H1 (cell line): ENCODE data around the gene TIGD2. TPM values are rescaled to one million over a fixed set of nuclear protein-coding genes. Genes with fewer than 3 reads are reported as not detected.

ENCODE experiments used
- CTCF ChIA-PET: fragments of 300-600 bp; sonication (Branson Sonifier 250); formaldehyde crosslinking; loops from one replicate; lab custom pipeline; 2021; ENCODE audit not compliant: partially characterized antibody; lab: Charles Lee
- POLR2A ChIA-PET: fragments of 300-600 bp; sonication (Branson Sonifier 250); formaldehyde crosslinking; loops from one replicate; lab custom pipeline; 2021; ENCODE audit warnings: inconsistent platforms; ENCODE audit not compliant: partially characterized antibody; lab: Charles Lee
- DNase-seq, 2 experiments: peaks; one replicate each; pipeline versions ENCODE4 v3.0.0 to v3.0.0-alpha.2; 2010 to 2022; ENCODE audit warnings: low spot score in 2 of 2, low read depth in 1 of 2, mixed read lengths in 1 of 2
- FAIRE-seq: peaks from 2 replicates; lab custom pipeline; 2011; peaks lifted over from hg19 to GRCh38; lab: Jason Lieb, UNC
- H2AFZ ChIP-seq: 2 replicates; pipeline ENCODE4 v1.8.1; 2012; ENCODE audit warnings: low read length, inconsistent platforms
- H2AK5ac ChIP-seq: 2 replicates; pipeline ENCODE4 v1.6.1; 2013; ENCODE audit warnings: low read depth, low read length
- H2BK120ac ChIP-seq: replicated peaks from 2 replicates; pipeline ENCODE3; 2013; ENCODE audit warnings: low read depth, low read length, inconsistent platforms
- H2BK12ac ChIP-seq: 2 replicates; pipeline ENCODE4 v1.6.1; 2013; ENCODE audit warnings: low read depth, low read length
- H2BK15ac ChIP-seq: 2 replicates; pipeline ENCODE4 v1.6.1; 2013; ENCODE audit warnings: low read length
- H2BK20ac ChIP-seq: 2 replicates; pipeline ENCODE4 v1.6.1; 2013; ENCODE audit warnings: low read length
- H2BK5ac ChIP-seq: 2 replicates; pipeline ENCODE4 v1.6.1; 2013; ENCODE audit warnings: low read depth, low read length
- H3K14ac ChIP-seq: 2 replicates; pipeline ENCODE4 v1.6.1; 2013; ENCODE audit warnings: inconsistent platforms; ENCODE audit not compliant: insufficient read length
- H3K18ac ChIP-seq: 2 replicates; pipeline ENCODE4 v1.6.1; 2013; ENCODE audit warnings: low read length; ENCODE audit errors: extremely low read depth
- H3K23ac ChIP-seq: 2 replicates; pipeline ENCODE4 v1.6.1; 2013; ENCODE audit warnings: inconsistent platforms; ENCODE audit not compliant: insufficient read length
- H3K23me2 ChIP-seq: 2 replicates; pipeline ENCODE4 v1.6.1; 2013; ENCODE audit warnings: low read depth, low read length
- H3K27ac ChIP-seq: 2 replicates; pipeline ENCODE4 v1.6.1; 2011; ENCODE audit warnings: low read depth, low read length, inconsistent platforms
- H3K27me3 ChIP-seq, 4 experiments: replicated peaks in 1 of 4; 1 replicate in 1 of 4; 2 replicates in 3 of 4; pipeline versions ENCODE4 v1.6.1 to v1.8.1; 2011 to 2013; ENCODE audit warnings: low read length in 3 of 4, mild to moderate bottlenecking in 3 of 4, inconsistent platforms in 2 of 4, mixed read lengths in 2 of 4, moderate library complexity in 1 of 4; ENCODE audit not compliant: control insufficient read depth in 3 of 4, insufficient read depth in 3 of 4; ENCODE audit errors: extremely low read depth in 1 of 4
- H3K36me3 ChIP-seq, 4 experiments: 2 replicates each; pipeline versions ENCODE4 v1.6.1 to v1.8.1; 2011 to 2013; ENCODE audit warnings: mild to moderate bottlenecking in 4 of 4, low read length in 3 of 4, moderate library complexity in 2 of 4, control low read depth in 1 of 4, inconsistent platforms in 1 of 4; ENCODE audit not compliant: insufficient read depth in 4 of 4, control insufficient read depth in 2 of 4
- H3K4ac ChIP-seq: replicated peaks from 2 replicates; pipeline ENCODE3; 2013; ENCODE audit warnings: low read length, low read depth, mixed read lengths, inconsistent platforms; ENCODE audit not compliant: insufficient read length
- H3K4me1 ChIP-seq, 4 experiments: replicated peaks in 1 of 4; 1 replicate in 1 of 4; 2 replicates in 3 of 4; pipeline versions ENCODE4 v1.6.1 to v1.8.1; 2011 to 2013; ENCODE audit warnings: low read length in 3 of 4, inconsistent platforms in 2 of 4, mixed read lengths in 1 of 4; ENCODE audit not compliant: insufficient read depth in 4 of 4, control insufficient read depth in 3 of 4
- H3K4me2 ChIP-seq, 2 experiments: 2 replicates each; pipeline versions ENCODE4 v1.6.1 to v1.8.1; 2011 to 2013; ENCODE audit warnings: low read depth in 2 of 2, low read length in 2 of 2, control low read depth in 1 of 2, inconsistent platforms in 1 of 2, mild to moderate bottlenecking in 1 of 2; ENCODE audit not compliant: insufficient read depth in 1 of 2
- H3K4me3 ChIP-seq, 4 experiments: fragments of 200-600, 300-600 bp in 1 of 4; sonication (generic), shearing (Covaris generic), sonication (Bioruptor Twin) in 1 of 4; 2 replicates each; pipeline versions ENCODE4 v1.5.1 to v1.8.1; 2011 to 2016; ENCODE audit warnings: low read length in 4 of 4, low read depth in 3 of 4, control low read depth in 2 of 4, inconsistent platforms in 2 of 4, mild to moderate bottlenecking in 2 of 4, mixed read lengths in 1 of 4, moderate library complexity in 1 of 4; ENCODE audit not compliant: insufficient read depth in 2 of 4; ENCODE audit errors: extremely low read depth in 1 of 4
- H3K56ac ChIP-seq: replicated peaks from 2 replicates; pipeline ENCODE3; 2013; ENCODE audit warnings: low read depth, mild to moderate bottlenecking, mixed read lengths, low read length, inconsistent platforms; ENCODE audit not compliant: insufficient read length
- H3K79me1 ChIP-seq: 2 replicates; pipeline ENCODE4 v1.6.1; 2013; ENCODE audit warnings: low read depth, low read length, control low read depth
- H3K79me2 ChIP-seq, 2 experiments: 2 replicates each; pipeline versions ENCODE4 v1.6.1 to v1.8.1; 2012 to 2013; ENCODE audit warnings: low read length in 2 of 2, mild to moderate bottlenecking in 2 of 2, inconsistent platforms in 1 of 2; ENCODE audit not compliant: insufficient read depth in 2 of 2, control insufficient read depth in 1 of 2
- H3K9ac ChIP-seq, 4 experiments: replicated peaks in 1 of 4; 1 replicate in 1 of 4; 2 replicates in 3 of 4; pipeline versions ENCODE4 v1.6.1 to v1.8.1; 2011 to 2013; ENCODE audit warnings: low read depth in 3 of 4, low read length in 3 of 4, control low read depth in 2 of 4, mild to moderate bottlenecking in 2 of 4, moderate library complexity in 2 of 4, inconsistent platforms in 1 of 4; ENCODE audit errors: extremely low read depth in 1 of 4
- H3K9me3 ChIP-seq, 2 experiments: 2 replicates each; pipeline versions ENCODE4 v1.6.1 to v1.8.1; 2012 to 2013; ENCODE audit warnings: mild to moderate bottlenecking in 2 of 2, moderate library complexity in 2 of 2, control low read depth in 1 of 2, inconsistent platforms in 1 of 2, low read depth in 1 of 2, low read length in 1 of 2, mixed read lengths in 1 of 2; ENCODE audit not compliant: insufficient read depth in 2 of 2
- H4K20me1 ChIP-seq, 2 experiments: replicated peaks in 1 of 2; 2 replicates each; pipeline versions ENCODE3 to v1.8.1; 2011 to 2013; ENCODE audit warnings: inconsistent platforms in 2 of 2, low read length in 2 of 2, mild to moderate bottlenecking in 1 of 2; ENCODE audit not compliant: insufficient read depth in 2 of 2, control insufficient read depth in 1 of 2
- H4K5ac ChIP-seq: 2 replicates; pipeline ENCODE4 v1.6.1; 2013; ENCODE audit warnings: low read length, low read depth, mixed read lengths, inconsistent platforms; ENCODE audit not compliant: insufficient read length
- H4K8ac ChIP-seq: 2 replicates; pipeline ENCODE4 v1.8.0; 2013; ENCODE audit warnings: mild to moderate bottlenecking, moderate library complexity, low read length, inconsistent platforms; ENCODE audit not compliant: insufficient read depth; ENCODE audit errors: extremely low read depth
- H4K91ac ChIP-seq: replicated peaks from 2 replicates; pipeline ENCODE3; 2013; ENCODE audit warnings: low read length, mixed read lengths, inconsistent platforms; ENCODE audit not compliant: insufficient read length
- CTBP2 ChIP-seq: IDR thresholded peaks from 2 replicates; pipeline ENCODE4 v1.7.0; 2011; ENCODE audit warnings: borderline replicate concordance, mild to moderate bottlenecking, moderate library complexity, mixed read lengths, low read length; ENCODE audit not compliant: insufficient read depth, insufficient read length
- HDAC6 ChIP-seq: IDR thresholded peaks from one replicate; pipeline ENCODE4 v1.7.1; 2012; ENCODE audit warnings: low read depth, mild to moderate bottlenecking, inconsistent platforms, low read length, moderate library complexity
- MAFK ChIP-seq: IDR thresholded peaks from 2 replicates; pipeline ENCODE4 v1.6.1; 2012; ENCODE audit warnings: low read depth, mild to moderate bottlenecking, improper control_type of control experiment, low read length
- POLR2A ChIP-seq, 2 experiments: IDR thresholded peaks; 1 replicate in 1 of 2; 2 replicates in 1 of 2; pipeline ENCODE4 v1.6.1; 2011; ENCODE audit warnings: low read depth in 2 of 2, low read length in 2 of 2, mild to moderate bottlenecking in 2 of 2; ENCODE audit errors: control extremely low read depth in 1 of 2
- SP1 ChIP-seq: IDR thresholded peaks from 2 replicates; pipeline ENCODE4 v1.6.1; 2011; ENCODE audit warnings: low read depth, low read length
- WGBS, 2 experiments: shearing (Covaris generic) in 1 of 2; methylation state at CpG; one replicate each; pipeline versions ENCODE4 v1.1.6 to v1.1.7; 2013 to 2015; ENCODE audit warnings: low lambda C conversion rate in 2 of 2, mixed read lengths in 2 of 2, inconsistent platforms in 1 of 2, low coverage in 1 of 2, missing lambda C conversion rate in 1 of 2; ENCODE audit not compliant: insufficient replicate concordance in 2 of 2, insufficient coverage in 1 of 2, insufficient read length in 1 of 2; ENCODE audit errors: extremely low coverage in 1 of 2, missing lambda C conversion rate in 1 of 2; 5-methylcytosine and 5-hydroxymethylcytosine counted together
- polyA plus RNA-seq, 7 experiments: library from polyadenylated mRNA; depleted of rRNA in 3 of 7; stranded (reverse) in 5 of 7; unstranded in 2 of 7; fragments of >200 nt in 5 of 7; fragments of 200-250 nt in 2 of 7; gene quantifications; 1 replicate in 5 of 7; 2 replicates in 1 of 7; 4 replicates in 1 of 7; pipeline versions ENCODE4 v1.2.1 to v1.2.3, GENCODE V29; 2011 to 2013; ENCODE audit warnings: missing spikeins in 2 of 7, mixed read lengths in 2 of 7
- total RNA-seq: library from RNA; stranded (reverse); fragmentation: NEBNext Ultra II Directional; extraction: Animal tissue kit (Norgen Biotek cat#: 25700); gene quantifications from 2 replicates; pipeline ENCODE4 v1.2.1, GENCODE V29; 2021

TIGD2 gene
- total and polyA plus RNA-seq, 2 of the 8 experiments (the other 6 are each of a cell fraction or from before 2014, with no cell fraction given) = 2.4 to 5.7 TPM

DNA sequence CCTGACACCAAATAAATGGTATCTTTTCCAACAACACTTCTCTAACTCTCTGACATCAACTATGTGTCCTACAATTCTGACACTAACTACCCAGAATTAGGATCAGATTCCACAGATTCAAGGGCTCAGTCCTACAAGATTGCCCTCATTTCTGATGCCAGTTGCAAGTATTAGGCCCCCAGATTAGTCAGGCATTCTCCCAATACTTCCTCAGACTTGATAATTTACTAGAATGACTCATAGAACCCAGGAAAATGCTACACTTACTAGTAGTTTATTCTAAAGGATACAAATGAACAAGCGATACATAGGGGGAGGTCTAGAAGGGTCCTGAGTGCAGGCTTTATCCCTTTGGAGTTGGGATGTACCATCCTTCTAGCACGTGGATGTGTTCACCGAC, 8.5 kb downstream of the TIGD2 start:
- H3K4me1 ChIP-seq = no peaks in the 10 kb centered on the region
- H4K91ac ChIP-seq = no peak overlapping the region
- H3K79me2 ChIP-seq = no peaks in the 10 kb centered on the region
- H3K79me1 ChIP-seq = no peaks in the 10 kb centered on the region
- H3K36me3 ChIP-seq = 0 out of 8 replicates have a peak, but pooled peaks cover 0 to 3% (median 0%) of the 10 kb centered on the region in 4 experiments
- no peak overlapping the region for H2AK5ac ChIP-seq
- H4K8ac ChIP-seq = no peak overlapping the region
- no peak overlapping the region for H3K18ac ChIP-seq
- DNase-seq = no peak
- H3K27me3 ChIP-seq = no peaks in the 10 kb centered on the region
- no peak overlapping the region for H4K5ac ChIP-seq
- CTCF ChIA-PET = no interaction called here
- H2BK15ac ChIP-seq = no peak overlapping the region
- TF ChIP-seq MAFK (no peak), POLR2A (IDR thresholded peaks at IDR 0.05; ENCODE audit: control extremely low read depth in 1 of 2, low read depth in 2 of 2, low read length in 2 of 2) (no peak), SP1 (no peak), CTBP2 (no peak), HDAC6 (no peak)
- no peaks in the 10 kb centered on the region for H4K20me1 ChIP-seq
- H3K14ac ChIP-seq = no peak overlapping the region
- no peak overlapping the region for H3K56ac ChIP-seq
- H3K4ac ChIP-seq = no peak overlapping the region
- H2BK120ac ChIP-seq = no peak overlapping the region
- no peaks in the 10 kb centered on the region for H3K23me2 ChIP-seq
- H2BK20ac ChIP-seq = no peak overlapping the region
- H2BK5ac ChIP-seq = no peak overlapping the region
- no peak overlapping the region for H3K9ac ChIP-seq
- POLR2A ChIA-PET = no interaction called here
- H3K4me3 ChIP-seq = no peak overlapping the region
- H2AFZ ChIP-seq = no peak overlapping the region
- no peak overlapping the region for H2BK12ac ChIP-seq
- no peak for FAIRE-seq
- H3K9me3 ChIP-seq = peaks cover 0 to 5% of the 10 kb centered on the region in 2 experiments; a peak in 1 of 4 replicates
- no peak overlapping the region for H3K23ac ChIP-seq
- WGBS, 2 experiments = 80% methylated on average over 3 of the region's 3 CpGs; no CpG with 5 or more reads in 1 of the 2 experiments
- H3K4me2 ChIP-seq = no peak overlapping the region
- no peak overlapping the region for H3K27ac ChIP-seq
